Mammary epithelial cell (primary cell): Measurements from ENCODE around the gene CDC7.

Experiments
- EZH2 ChIP-seq: IDR thresholded peaks from 2 replicates; pipeline ENCODE4 v1.6.1; 2012; ENCODE audit warnings: low read length, inconsistent platforms, borderline replicate concordance
- TF ChIP-seq, protein P1 (sequence below), 2 donors: IDR thresholded peaks in 1 of 2; conservative IDR thresholded peaks in 1 of 2; 2 replicates each; pipeline ENCODE4 v1.5.1; 2011 to 2012; ENCODE audit warnings: inconsistent platforms in 2 of 2, low read length in 2 of 2, mild to moderate bottlenecking in 2 of 2, control low read depth in 1 of 2, low read depth in 1 of 2; ENCODE audit not compliant: insufficient read depth in 1 of 2; ENCODE audit errors: extremely low read depth in 1 of 2

DNA sequence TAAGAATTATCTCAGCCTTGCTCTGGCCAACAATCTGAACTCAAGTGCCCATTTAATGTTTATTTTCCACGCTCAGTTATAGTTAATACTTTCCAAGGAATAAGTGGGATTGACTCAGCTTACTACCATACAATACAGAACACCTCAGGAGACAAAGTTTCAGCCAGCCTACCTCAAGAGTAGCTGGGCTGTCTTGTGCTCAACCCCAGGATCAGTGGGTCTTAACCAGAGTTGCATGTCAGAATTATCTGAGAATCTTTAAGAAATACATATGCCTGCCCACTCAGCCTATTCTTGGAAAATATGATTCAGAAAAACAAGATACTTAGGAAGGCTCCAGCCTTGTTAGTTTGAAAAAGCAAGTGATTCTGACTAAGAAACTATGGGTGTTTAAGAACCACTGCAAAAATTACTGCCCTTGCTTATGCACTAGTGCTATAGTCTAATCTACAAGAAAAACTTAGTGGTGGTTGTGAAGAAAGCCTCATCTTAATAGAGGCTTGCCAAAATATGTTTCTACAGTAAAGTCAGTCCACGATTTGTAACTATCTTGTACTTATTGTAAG, 20.4 kb downstream of the CDC7 start:
- TF ChIP-seq, protein P1, sequence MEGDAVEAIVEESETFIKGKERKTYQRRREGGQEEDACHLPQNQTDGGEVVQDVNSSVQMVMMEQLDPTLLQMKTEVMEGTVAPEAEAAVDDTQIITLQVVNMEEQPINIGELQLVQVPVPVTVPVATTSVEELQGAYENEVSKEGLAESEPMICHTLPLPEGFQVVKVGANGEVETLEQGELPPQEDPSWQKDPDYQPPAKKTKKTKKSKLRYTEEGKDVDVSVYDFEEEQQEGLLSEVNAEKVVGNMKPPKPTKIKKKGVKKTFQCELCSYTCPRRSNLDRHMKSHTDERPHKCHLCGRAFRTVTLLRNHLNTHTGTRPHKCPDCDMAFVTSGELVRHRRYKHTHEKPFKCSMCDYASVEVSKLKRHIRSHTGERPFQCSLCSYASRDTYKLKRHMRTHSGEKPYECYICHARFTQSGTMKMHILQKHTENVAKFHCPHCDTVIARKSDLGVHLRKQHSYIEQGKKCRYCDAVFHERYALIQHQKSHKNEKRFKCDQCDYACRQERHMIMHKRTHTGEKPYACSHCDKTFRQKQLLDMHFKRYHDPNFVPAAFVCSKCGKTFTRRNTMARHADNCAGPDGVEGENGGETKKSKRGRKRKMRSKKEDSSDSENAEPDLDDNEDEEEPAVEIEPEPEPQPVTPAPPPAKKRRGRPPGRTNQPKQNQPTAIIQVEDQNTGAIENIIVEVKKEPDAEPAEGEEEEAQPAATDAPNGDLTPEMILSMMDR (conservative IDR thresholded peaks at IDR 0.05 in 1 of 2, IDR thresholded peaks at IDR 0.05 in 1 of 2; ENCODE audit: extremely low read depth in 1 of 2, insufficient read depth in 1 of 2, low read depth in 1 of 2, low read length in 2 of 2), result no peak
- no peak for TF ChIP-seq EZH2
